Right lobe of liver (tissue), 4 donors: ENCODE results near the gene SERPINE1.

Source experiments
- POLR2A ChIP-seq: fragments of 450-650 bp; IDR thresholded peaks from one replicate; pipeline ENCODE4 v1.6.1; 2017; ENCODE audit warnings: antibody characterized with exemption, mild to moderate bottlenecking
- TF ChIP-seq, protein P1 (sequence below), 4 donors: fragments of 200-600 bp in 3 of 4; fragments of 450-650 bp in 1 of 4; IDR thresholded peaks; one replicate each; pipeline versions ENCODE4 v1.5.1 to v1.8.0; 2016 to 2022; ENCODE audit warnings: antibody characterized with exemption in 4 of 4, mild to moderate bottlenecking in 2 of 4
- donor health status: DM: no; HTN: no; CAD: no.
- donor health status: DM: no; HTN: no; CAD: no.
- donor health status: DM: no; HTN: yes; CAD: no.

DNA sequence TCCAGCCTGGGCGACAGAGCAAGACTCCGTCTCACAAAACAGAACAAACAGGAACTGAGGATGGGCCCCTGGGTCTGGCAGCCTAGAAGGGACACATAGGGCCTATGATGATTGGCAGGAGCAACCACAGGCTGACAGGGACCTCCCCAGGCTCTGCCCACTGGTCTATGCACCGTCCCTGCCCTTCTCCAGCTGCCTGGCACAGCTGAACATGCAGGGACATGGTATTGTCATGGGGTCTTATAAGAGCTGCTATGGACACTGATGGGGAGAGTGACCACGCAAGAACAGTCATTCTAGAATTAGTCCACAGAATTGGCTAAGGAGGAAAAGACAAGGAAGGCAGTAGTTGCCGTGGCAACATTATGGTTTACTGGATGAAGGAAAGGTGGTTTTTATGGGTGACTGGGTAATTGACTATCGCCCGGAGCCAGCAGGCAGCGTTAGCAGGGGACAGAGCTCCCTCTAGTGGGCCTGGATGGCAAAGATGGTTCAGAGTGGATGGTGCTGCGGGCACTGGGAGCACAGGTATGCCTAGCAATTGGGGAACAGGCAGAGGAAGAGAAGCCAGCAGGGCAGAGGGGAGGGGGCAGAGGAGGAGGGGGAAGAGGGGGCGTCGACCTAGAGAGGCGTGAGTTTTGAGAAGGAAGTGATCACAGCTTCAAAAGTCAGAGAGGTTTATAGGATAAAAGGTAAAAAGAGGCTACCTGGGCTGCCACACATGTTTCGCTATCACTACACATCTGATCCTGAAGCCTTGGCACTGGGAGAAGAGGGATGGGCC, 49.4 kb upstream of the SERPINE1 start:
- TF ChIP-seq, protein P1, sequence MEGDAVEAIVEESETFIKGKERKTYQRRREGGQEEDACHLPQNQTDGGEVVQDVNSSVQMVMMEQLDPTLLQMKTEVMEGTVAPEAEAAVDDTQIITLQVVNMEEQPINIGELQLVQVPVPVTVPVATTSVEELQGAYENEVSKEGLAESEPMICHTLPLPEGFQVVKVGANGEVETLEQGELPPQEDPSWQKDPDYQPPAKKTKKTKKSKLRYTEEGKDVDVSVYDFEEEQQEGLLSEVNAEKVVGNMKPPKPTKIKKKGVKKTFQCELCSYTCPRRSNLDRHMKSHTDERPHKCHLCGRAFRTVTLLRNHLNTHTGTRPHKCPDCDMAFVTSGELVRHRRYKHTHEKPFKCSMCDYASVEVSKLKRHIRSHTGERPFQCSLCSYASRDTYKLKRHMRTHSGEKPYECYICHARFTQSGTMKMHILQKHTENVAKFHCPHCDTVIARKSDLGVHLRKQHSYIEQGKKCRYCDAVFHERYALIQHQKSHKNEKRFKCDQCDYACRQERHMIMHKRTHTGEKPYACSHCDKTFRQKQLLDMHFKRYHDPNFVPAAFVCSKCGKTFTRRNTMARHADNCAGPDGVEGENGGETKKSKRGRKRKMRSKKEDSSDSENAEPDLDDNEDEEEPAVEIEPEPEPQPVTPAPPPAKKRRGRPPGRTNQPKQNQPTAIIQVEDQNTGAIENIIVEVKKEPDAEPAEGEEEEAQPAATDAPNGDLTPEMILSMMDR (IDR thresholded peaks at IDR 0.05) = peak; percentile 74 to 85 (median 79)
- no peak for TF ChIP-seq POLR2A
